Gastroesophageal sphincter (tissue), 3 donors: ENCODE results near the gene C1orf21.

ENCODE experiments used
- CTCF ChIP-seq, 4 experiments: fragments of 200-600 bp in 2 of 4; fragments of 450-650 bp in 2 of 4; sonication (generic) in 1 of 4; IDR thresholded peaks; one replicate each; pipeline ENCODE4 v1.5.1; 2017 to 2019; ENCODE audit warnings: antibody characterized with exemption in 4 of 4, mild to moderate bottlenecking in 2 of 4, moderate library complexity in 2 of 4
- EP300 ChIP-seq: sonication (generic); formaldehyde crosslinking; IDR thresholded peaks from one replicate; pipeline ENCODE4 v1.6.1; 2017; ENCODE audit warnings: antibody characterized with exemption, mild to moderate bottlenecking

DNA sequence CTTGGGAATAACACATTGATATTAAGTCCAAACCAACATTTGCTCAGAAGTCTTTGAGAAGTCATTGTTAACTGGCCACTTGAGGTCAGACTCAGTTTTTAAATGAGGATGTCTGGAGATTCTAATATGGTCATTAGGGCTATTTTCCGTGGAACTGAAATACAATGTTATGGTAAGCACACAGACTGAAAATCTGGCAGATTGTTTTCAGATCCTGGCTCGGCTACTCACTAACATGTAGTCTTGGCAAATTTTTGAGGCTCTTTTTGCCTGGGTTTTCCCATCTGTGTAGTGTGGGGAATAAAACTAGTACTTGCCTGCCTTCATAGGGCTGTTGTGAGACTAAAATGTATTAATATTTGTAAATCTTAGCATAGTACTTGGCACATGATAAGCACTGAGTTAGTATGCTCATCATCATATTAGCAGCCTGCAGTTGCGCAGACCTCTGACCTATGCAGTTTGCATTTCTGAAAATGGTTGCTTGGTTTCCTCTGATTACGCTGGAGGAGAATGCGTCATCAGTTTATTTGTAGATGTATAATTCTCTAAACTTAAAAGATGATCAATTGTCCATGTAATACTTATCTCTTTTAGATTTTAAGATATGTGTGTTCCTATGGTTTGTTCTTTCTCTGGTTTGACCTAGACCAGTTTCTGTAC is 100.8 kb downstream of the C1orf21 start:
- no peak for TF ChIP-seq CTCF (IDR thresholded peaks at IDR 0.05)
- TF ChIP-seq EP300 = no peak
